GM19193 (cell line): ENCODE data around the gene LRRC51.

Experiments
- POLR2A ChIP-seq: IDR thresholded peaks from 4 replicates; pipeline ENCODE4 v1.6.1; 2011; ENCODE audit not compliant: insufficient read depth, insufficient read length; ENCODE audit errors: extremely low read depth

Gene LRRC51

DNA sequence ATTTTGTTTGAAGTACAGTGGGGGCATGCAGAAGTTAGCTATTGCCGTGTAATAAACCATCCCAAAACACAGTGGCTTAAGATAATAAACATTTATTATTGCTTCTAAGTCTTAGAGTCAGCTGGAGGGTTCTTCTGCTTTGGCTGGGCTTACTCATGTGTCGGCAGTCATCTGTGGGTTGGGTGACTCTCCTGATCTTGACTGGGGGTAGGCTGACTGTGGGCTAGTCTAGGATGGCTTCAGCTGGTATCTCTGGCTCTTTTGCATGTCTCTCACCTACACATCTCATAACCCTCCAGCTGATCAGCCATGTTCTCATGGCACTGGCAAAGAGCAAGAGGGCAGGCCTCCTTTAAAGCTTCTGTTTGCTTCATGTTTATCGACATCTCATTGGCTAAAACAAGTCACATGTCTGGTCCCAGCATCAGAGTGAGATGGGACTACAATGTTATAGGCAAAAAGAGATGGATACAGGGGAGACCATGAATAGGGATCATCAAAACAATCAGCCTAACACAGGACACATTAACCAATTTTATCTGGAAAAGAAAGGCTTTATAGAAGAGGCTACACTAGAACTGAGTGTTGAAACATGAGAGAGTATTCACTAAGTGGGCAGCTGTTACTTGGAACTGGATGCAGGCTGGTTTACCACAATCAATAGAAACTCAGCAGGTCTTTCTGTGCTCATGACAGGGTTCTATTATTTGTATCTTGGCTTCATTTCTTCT is 5.1 kb downstream of the LRRC51 start:
- no peak for TF ChIP-seq POLR2A

DNA sequence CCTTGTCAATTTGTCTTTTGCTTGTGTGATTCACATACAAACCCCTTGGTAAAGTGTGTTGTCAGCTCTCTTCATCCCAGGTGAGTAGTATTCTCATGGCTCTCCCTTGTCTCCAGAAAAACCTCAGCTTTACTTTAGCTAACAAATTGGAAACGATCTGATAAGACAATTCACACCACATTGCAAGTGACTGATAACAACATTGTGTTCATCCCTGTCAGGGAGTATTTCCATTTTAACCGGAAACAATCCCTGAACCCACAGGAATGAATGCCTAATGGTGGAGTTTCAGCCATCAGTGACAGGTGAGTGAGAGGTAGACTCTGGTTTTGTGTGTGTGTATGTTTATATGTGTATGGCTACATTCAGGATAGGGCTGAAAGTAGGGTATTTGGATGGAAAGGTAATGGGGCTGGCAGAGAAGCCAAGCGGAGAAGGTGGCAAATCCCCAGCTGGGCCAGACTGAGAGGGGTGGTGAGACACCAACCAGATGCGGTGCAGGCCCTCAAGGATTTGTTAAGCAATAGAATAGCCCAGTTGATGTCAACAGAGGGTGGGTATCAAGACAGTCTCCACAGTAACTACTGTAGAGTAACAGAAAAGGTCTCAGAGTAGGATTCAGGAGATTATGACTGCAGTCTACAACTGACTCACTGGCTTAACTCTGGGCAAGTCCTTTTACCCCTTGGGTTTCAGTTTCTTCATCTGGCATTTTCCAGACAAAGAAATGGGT is 7.6 kb downstream of the LRRC51 start:
- TF ChIP-seq POLR2A = no peak

DNA sequence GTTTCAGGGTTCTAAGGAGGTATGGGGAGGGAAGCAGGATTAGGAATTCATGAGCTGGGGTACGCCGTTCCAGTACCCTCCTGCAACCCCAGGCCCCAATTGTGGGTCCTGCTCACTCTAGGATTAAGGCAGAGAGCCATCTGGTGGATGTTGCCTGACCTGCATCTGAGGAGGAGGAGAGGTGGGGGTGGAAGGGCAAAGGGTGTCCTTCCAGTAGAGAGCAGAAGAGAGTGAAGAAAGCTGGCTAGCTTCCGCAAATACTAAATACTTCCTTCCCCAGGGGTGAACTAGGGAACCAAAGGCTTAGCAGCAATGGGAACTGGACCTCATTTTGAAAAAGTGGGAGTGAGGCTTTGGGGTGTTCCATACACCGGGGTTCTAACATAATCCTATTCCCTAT is 10.6 kb downstream of the LRRC51 start:
- no peak for TF ChIP-seq POLR2A

DNA sequence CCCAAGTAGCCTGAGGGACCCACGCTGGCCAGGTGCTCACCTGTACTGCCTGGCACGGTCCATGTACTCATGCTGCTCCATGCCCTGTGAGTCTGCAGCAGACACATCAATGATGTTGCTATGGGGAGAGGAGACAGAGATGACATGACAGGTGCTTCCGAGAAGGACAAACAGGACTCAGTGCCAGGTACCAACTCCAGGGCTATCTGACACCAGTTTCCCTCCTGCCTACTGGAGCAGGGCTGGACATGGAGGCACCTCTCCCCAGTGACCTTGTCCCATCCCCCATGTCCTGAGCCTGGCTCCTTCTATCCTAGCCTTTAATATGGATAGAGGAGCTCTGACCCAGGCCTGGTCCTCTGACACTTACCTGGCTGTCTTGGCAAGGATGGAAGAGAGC is 18.1 kb downstream of the LRRC51 start:
- TF ChIP-seq POLR2A = peak; percentile 16

DNA sequence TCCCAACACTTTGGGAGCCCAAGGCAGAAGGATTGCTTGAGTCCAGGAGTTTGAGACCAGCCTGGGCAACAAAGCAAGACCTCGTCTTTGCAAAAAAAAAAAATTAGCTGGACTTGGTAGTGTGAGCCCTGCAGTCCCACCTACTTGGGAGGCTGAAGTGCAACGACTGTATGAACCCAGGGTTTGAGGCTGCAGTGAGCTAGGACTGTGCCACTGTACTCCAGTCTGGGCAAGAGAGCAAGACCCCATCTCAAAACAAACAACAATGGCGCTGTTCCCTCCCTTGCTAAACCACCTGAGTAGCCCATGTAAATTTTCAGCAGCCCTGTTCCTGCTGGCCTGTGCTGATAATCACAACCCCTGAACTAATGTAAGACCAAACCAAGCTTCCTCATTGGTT is 19.4 kb downstream of the LRRC51 start:
- TF ChIP-seq POLR2A = no peak

DNA sequence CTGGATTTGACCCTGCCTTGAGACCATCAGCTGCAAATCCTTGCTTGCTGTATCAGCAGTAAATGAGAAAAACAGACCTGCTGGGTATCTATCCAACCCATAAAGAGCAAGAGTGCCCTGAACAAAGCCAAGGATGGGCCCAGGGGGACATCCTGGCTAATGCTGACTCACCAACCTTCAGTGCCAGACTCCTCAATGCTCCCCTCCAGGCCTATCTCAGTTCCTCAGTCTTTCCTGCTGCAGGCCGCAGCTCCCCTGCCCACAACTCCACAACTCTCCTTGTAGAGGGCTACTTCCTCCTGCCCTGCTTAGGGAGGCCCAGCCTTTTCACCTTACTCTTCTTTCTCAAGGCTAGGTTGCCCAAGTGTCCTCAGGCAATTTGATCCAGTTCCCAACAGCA is 19.8 kb downstream of the LRRC51 start:
- TF ChIP-seq POLR2A = no peak

DNA sequence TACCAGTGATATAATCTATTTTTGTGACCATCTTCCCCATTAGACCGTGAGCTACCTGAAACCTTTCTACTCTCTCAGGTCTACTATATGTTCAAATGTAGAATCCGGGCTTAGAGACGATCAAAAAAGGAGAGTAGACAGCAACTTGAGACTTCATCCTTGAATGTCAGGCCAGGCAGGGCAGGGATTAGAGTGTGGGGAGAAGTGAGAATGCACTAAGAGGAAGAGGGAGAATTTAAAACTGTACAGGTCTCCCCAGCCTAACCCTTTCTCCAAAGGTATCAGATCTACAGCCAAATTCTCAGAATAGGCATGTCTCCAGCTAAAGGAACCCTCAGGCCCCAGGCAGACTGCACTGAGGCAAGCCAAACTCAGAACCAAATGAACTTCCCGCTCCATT is 21.5 kb downstream of the LRRC51 start:
- no peak for TF ChIP-seq POLR2A

DNA sequence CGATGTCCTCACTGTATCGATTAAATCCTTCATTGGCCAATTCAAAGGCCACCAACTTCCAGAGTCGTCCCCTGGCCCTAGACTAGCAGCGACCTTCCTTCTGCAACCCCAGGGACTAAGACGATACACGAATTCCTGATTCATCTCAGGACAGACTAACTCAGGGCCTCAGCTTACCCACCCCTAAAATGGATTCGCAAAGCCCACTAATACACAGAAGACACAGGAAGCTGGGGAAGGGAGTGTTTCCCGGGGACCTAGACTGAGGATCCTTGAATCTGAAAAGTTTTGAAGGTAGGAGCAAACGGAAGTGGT is 21.9 kb downstream of the LRRC51 start:
- no peak for TF ChIP-seq POLR2A

DNA sequence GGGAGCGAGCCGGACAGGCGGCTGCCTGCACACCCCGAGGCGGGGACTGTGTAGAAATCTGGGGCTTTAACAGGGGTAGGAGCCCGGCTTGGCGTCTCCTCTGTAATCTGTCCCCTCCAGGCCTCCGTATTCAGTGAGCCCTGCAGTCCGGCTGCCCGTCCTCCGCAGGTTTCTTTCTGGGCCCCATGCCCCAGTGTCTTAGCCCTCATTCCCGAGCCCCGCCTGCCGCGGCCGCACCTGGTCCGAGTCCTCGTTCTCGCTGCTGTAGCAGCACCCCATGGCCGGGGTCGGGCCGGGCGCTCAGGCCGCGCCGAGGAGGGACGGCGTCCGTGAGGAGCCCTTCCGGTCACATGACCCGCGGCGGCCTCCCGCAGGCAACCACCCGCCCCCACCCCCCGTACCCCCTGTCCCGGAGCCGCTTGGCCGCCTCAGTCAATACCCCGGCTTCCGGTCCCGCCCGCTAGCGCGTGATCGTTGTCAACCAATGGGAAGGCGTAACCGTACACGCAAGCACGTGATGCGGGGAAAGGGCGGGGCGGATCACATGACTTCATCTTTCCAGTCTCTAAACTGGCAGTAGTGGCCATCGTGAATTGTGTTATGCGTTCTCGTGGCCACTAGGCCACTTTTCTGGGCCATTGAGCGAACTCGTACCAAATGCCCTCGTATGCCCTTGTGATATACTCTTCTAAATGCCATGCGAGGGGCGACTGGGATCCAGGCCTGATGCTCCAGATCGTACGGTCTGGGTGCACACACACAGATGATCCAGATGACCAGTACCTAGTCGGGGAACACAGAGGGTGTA is 22.5 kb downstream of the LRRC51 start, which contains the start of gene LAMTOR1:
Gene LAMTOR1, minus strand, starts transcription at position 352 of the 808 bp plus-strand sequence. Its CDS starts 73 bp downstream, at position 279.
- TF ChIP-seq POLR2A = peak; percentile 90

DNA sequence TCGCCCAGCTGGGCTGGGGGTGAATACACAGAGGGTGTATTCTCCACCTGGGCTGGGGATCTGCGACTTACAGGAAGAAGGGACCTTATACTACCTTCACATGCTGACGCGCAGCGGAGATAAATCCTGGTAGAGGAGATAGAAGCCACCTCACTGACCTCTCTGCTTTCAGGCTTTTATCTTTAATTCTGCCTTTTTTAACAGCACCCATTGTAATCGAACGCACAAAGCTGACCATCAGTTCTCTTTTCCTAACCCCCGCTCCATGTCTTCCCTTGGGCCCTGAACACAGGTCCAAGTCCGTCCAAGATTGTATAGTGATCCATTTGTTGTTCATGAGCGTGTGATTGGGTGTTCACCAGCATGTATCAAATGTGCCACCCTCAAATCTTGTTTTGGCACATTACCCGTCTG is 23.1 kb downstream of the LRRC51 start:
- no peak for TF ChIP-seq POLR2A

DNA sequence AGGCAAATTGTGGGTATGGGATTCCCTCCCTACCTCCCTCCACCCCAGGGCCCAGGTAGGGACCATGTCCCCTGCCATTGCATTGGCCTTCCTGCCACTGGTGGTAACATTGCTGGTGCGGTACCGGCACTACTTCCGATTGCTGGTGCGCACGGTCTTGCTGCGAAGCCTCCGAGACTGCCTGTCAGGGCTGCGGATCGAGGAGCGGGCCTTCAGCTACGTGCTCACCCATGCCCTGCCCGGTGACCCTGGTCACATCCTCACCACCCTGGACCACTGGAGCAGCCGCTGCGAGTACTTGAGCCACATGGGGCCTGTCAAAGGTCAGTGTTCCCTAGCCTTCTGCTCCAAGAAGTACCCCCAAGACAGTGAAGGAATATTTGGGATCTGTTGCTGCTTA is 25.2 kb downstream of the LRRC51 start, which contains the start of gene TOMT:
Gene TOMT, plus strand, starts transcription at position 37 of the 400 bp plus-strand sequence. Its CDS starts 28 bp downstream, at position 65.
- TF ChIP-seq POLR2A = no peak

DNA sequence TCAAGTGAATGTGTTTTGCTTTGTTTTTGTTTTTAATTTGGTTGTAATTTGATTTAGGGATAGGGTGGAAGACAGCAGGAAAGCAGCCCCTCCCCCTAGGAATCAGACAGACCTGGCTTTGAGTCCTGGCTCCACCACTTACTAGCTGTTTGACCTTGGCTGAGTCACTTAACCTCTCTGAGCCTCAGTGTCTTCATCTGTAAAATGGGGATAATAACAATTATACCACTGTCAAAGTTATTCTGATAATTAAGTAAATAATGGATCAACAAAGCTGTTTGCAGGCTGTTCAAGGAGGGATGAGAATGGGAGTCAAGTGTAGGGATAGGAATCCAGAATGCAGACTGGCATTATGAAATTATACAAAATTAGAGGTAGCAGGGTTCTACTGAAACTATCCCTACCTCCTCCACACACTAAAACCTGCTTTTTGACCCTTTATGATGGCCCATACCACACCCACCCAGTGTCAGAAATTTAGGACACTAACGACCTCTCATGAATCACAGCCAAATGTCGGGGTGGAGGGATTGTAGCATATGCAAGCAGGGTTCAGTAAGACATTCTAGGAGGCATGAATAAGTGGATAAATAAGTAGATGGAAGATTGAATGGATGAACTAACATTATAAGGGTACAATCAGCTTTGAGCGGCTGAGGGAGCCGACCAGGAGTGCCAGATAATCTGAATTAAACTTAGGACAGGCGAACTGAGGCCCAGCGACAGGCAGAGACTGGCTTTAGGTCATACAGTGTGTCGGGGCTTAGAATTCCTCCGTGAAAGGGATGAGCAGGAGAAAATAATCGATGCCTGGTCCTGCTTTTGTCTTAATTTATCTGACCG is 30.9 kb downstream of the LRRC51 start:
- no peak for TF ChIP-seq POLR2A

DNA sequence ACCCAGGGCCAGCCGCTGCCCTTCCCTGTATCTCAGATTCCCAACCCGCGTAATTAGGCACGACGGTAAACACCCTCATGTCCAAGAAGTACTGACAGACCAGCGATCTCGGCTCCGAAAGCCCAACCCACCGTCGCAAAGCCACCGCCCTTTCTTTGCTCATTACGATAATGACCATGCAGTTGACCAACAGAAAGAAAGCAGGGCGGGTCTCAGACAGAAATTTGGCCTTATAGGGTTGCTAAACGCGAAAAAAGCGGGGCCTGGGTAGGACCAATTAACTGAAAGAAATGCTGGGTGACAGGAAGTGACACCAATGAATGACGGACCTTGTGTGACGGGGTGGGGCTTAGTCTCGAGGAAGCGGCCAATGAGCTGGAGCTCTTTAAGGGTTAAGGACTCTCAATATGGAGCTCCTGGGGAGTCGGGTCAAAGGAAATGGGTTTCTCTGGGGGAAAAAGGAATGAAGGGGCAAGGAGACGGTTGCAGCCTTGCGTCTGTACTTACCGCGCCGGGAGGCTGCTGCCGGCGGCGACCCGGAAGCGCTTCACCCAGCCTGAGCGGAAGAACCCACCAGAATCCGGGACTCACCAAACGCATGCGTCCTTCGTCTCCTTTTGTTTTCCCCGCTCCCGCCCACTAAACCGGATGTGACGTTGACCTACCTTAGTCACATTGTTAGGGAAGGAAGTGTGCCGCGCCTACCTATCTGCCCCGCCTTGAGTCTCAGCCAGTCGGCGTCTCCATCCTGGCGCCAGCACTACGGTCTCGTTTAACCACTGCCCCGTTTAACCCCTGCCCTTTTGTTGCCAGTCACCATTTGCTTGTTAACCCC is 31.7 kb downstream of the LRRC51 start, which contains the start of gene ANAPC15:
Gene ANAPC15, minus strand, starts transcription at position 553 of the 835 bp plus-strand sequence. CDS start 1,419 bp downstream, outside the sequence.
- TF ChIP-seq POLR2A = peak; percentile 96
